PC-9 (cell line): Measurements from ENCODE around the gene RBFOX2.

Experiments
- EZH2 ChIP-seq: fragments of 200-600 bp; sonication (generic); IDR thresholded peaks from 2 replicates; pipeline ENCODE4 v1.8.0; 2017; ENCODE audit warnings: antibody characterized with exemption, low read depth
- TF ChIP-seq, protein P1 (sequence below): fragments of 200-600 bp; sonication (generic); conservative IDR thresholded peaks from 2 replicates; pipeline ENCODE4 v1.6.1; 2017; ENCODE audit warnings: mixed run types, antibody characterized with exemption, mild to moderate bottlenecking, moderate library complexity

DNA sequence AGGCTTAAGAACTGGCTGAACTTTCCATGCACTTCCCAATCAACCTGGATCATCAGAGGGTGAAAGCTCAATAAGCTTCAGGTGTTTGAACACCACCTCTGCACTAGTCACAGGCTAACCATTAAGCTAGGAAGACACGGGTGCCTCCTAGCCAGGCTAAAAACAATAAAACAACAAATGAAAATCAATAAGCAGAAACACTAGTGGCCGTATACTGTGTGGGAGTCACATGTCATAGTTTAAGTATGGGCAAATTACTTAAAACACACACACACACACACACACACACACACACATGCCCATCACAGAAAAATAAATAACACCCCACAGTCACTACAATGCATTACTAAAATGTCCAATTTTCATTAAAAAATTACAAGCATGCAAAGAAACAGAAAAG is 225.7 kb downstream of the RBFOX2 start:
- TF ChIP-seq, protein P1, sequence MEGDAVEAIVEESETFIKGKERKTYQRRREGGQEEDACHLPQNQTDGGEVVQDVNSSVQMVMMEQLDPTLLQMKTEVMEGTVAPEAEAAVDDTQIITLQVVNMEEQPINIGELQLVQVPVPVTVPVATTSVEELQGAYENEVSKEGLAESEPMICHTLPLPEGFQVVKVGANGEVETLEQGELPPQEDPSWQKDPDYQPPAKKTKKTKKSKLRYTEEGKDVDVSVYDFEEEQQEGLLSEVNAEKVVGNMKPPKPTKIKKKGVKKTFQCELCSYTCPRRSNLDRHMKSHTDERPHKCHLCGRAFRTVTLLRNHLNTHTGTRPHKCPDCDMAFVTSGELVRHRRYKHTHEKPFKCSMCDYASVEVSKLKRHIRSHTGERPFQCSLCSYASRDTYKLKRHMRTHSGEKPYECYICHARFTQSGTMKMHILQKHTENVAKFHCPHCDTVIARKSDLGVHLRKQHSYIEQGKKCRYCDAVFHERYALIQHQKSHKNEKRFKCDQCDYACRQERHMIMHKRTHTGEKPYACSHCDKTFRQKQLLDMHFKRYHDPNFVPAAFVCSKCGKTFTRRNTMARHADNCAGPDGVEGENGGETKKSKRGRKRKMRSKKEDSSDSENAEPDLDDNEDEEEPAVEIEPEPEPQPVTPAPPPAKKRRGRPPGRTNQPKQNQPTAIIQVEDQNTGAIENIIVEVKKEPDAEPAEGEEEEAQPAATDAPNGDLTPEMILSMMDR, result no peak
- TF ChIP-seq EZH2, result no peak
